T-helper 2 cell (primary cell): ENCODE results near the gene ATL1.
"Not testable (repeated sequence)": the region's sequence is repeated elsewhere in the genome, so short reads cannot be mapped to it uniquely, and the experiment has no call there.

Experiments used
- DNase-seq, 5 experiments: peaks; one replicate each; pipeline versions ENCODE4 v3.0.0 to v3.0.0-alpha.2; 2012 to 2022

ATL1 gene

DNA sequence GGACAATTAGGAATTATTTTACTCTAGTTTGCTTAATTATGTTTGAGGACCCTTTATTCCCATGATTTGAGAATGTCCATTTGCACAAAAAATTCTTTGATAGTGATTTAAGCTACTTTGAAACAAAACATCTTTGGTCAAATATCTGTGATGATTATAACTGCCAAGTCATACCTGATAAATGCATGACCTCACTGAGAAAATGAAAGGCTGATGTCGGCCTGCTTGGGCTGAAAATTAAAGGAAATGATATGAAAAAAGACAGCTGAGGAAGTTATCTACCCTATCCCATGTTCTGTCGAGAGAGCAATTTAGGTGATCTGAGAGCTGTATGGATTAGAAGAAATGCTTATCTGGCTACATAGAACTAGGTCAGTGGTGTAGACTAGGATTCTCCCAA, 43.6 kb downstream of the ATL1 start:
- no peak for DNase-seq

DNA sequence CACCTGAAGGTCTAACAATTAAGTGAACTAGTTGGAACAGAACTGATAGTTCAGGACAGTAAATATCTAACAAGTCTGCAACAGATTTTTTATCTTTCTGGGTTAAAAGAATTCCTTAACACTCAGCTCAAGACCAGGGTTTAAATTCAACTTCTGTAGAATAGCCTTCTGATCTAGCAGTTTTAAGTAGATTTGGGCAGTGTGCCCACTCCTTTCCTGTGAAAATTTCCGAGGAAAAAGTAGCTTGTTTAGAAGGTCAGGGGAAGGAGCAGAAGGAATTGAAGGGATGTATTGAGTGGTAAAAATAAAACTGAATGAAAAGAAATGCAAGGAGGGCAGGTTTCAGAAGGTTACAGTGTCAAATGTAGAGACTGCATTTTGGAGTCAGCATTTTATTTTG, 45.8 kb downstream of the ATL1 start:
- DNase-seq: no peak

DNA sequence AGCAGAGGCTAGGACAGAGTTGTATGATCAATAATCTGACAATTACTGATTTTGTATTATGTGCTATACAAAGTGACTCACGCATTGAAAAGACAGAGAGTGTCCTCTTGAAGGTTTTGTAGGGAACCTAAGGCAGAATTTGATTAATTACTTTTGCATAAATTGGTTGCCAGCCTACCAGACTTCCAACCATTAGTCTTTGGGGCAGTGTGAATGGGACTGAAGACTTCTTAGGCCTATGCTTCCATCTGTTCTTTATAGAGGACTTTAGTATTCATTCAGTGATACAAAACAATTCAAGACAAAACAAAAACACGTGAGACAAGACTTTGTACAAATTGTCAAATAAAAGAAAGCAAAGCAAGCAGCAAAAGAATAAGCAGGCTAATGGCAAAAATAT, 46.5 kb downstream of the ATL1 start:
- no peak for DNase-seq

DNA sequence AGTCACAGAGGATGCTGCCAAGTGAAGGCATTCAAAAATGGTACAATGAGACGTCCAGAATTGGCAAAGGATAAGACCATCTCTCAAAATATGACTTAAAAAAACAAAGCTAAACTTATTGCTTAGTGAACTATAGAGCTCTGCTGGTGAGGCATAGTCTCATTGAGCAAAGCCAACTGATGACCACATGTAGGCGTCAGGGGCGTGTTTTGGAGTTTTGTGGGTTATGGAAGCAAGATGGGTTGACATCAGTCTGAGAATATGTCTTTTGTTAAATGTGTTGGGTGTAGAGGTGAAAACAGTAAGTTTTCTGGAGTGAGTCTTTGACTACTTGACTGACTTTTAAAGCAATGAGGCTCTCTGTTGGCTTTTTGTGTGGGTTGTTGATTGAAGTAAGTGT, 47.2 kb downstream of the ATL1 start:
- peak in 1 of 5 experiments; percentile 7 for DNase-seq

DNA sequence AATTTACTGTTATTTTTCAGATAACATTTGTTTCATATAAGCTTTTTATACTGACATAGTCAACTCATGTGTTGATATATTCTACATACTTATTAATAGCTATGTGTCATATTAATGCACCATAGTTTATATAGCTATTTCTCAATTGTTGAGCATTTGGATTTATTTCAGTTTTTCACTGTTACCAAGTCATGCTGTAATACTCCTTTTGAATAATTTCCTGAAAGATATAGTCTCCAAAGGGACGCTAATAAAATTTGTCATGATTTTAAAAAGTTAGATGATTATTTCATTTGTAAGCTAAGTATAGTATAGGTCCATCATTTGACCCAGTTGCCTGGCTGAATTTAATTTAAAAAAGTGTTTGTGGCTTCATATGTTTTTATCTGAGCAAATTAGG, 47.8 kb downstream of the ATL1 start:
- DNase-seq: no peak

DNA sequence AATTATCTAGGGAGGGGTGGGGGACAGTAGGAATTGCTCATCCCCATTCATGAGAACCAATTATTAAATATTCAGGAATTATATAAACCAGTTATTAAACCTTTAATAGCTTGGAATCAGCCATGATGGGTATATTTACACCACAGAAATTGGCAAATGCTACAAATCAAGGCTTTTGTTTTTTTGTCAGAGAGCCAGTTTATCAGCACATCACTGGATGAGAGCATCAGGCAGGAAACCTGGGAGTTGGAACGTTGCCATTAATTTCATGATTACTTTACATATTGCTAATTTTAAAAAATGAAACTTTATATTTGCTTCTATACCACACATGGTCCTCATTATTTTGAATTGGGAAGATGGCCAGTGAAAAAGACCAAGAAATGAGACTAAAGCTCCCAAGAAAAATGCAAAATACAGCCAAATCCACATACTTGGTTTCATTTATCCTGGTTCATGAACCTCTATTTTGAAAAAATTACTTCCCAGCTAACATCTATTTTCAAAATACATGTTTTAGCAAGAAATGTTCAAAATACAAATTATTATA, 48.4 kb downstream of the ATL1 start:
- no peak for DNase-seq

DNA sequence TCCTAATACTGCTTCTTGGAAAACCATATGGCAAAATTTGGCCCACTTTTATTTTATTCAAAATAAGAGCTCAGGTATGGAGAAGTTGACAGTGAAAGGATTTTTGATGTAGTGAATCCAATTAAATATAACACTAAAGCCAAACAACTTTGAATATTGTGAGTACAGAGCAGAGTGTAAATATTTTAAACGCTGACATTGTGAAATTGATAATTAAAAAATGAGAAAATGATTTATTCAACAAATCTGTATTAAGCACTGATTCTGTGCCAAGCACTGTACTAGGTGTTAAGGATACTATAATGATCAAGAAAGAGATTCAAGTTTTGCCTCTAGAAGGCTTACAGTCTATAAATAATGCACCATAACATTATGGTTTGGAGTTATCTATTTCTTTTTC, 50.5 kb downstream of the ATL1 start:
- no peak for DNase-seq

DNA sequence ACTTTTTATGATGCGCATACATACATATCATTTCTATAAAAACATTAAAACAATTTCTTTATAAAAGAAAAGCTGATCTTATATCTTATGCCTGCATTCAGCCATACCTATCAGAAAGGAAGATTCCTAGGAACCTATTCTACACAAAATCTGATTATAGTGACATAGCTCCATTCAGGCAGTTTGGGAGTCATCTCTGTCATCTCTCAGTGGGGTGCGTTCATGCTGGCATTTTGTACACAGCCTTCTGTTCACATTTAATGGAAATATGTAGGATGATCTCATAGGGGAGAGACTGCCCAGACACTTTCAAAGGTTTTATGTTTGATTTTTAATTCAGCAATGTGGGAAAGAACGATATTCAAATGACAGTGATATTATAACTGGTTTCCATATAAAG, 52.9 kb downstream of the ATL1 start:
- DNase-seq: no peak

DNA sequence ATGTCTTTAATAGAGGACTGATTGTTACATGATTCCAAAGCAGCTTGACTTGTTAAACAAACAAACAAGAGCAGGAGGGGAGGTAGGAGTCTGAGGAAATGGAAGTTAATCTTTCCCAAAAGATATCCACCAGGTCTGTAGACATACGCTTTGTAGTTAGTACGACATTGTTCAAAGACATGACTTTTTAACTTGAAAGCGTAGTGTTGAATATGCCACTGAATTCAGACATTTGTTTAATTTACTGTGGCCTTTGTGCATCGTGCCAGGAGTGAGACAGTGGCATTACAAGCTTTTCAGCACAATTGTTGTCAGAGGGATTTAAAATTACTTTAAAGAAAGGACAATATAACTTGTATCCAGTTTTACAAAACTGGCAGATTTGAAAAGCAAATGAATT, 55.1 kb downstream of the ATL1 start:
- DNase-seq: no peak

DNA sequence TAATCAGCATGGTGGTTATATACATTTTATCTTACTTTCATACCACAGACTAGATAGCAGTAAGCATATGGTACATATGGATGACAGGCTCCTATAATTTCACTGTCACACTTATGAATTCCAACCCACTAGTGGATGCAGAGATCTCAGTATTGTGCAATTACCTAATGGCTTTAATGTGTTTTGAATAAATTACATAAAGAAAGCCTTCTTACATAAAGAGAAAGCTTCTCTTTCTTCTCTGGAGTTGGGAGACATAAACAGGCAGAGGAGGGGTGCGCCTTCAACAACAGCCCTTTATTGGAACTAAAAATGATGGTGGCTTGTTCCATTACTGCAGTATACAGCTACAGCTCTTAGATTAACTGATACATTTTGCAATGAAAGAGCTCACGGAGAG, 55.6 kb downstream of the ATL1 start:
- no peak for DNase-seq

DNA sequence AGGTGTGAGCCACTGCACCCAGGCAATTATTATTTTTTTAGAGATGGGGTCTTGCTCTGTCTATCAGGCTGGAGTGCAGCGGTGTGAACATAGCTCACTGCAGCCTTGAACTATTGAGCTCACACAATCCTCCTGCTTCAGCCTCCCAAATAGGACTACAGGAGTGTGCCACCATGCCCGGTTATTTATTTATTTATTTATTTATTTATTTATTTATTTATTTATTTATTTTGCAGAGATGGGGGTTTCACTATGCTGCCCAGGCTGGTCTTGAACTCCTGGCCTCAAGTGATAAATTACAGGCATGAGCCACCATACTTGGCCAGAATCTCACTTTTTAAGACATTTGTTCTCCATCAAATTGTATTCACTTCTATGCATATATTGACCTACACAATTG, 56.3 kb downstream of the ATL1 start:
- DNase-seq: no peak

DNA sequence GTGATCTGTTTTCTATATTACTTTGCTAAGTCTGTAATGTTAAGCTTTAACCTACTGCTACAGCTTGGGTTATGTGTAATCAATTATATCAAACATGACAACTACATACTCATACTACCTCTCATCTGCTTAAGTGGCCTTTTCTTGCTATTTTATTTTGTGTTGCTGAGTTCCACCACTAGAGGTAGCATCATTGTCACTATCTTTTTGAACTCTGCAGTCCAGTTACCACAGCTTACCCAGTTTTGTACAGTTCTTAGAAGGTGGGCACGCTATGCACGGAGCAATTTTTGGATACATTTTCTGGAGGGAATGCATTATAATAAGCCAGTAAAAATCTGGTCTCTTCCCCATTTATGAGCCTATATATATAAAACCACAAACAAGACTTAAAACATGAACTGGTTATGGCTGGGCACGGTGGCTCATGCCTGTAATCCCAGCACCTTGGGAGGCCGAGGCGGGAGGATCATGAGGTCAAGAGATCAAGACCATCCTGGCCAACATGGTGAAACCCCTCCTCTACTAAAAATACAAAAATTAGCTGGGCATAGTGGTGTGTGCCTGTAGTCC, 59.7 kb downstream of the ATL1 start:
- DNase-seq: peak in 1 of 5 experiments; percentile 51

DNA sequence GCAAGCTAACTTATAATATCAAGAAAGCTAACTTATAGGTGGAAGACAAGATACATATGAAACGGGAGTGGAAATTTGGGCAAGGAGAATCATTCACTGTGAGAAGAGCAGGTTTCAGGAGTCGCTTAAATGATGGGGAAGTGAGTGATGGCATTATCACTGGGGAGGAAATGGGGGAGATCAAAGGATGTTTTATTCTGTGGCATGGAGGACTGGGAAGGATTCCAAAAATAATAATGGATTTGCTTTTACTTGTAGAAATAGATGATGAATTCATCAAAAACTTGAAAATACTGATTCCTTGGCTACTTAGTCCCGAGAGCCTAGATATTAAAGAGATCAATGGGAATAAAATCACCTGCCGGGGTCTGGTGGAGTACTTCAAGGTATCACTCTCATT, 60.4 kb downstream of the ATL1 start:
- no peak for DNase-seq

DNA sequence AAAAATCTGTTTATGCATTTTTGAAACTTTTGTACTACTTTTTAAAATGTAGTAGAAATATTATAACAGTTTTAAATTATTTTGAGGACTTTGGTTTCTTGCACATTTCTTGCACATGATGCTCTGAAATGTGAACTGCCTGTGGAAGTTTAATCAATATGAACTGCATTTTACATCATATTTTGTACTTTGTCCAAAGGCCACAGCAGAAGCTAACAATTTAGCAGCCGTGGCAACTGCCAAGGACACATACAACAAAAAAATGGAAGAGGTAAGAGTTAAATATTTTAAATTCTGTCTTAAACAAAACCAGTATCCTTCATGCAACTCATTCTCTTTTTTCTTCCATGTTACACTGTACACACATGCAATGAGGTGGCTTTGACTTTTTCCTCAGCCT, 63.0 kb downstream of the ATL1 start:
- DNase-seq: no peak

DNA sequence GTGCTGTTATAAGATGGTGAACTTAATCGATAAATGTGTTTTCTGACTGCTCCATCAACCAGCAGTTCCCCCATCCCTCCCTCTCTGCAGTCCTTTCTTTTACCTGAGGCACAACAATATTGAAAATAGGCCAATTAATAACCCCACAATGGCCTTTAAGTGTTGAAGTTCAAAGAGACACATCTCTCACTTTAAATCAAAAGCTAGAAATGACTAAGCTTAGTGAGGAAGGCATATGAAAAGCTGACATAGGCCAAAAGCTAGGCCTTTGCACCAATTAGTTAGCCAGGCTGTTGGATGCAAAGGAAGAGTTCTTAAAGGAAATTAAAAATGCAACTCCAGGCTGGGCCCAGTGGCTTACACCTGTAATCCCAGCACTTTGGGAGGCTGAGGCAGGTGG, 64.5 kb downstream of the ATL1 start:
- peak in 1 of 5 experiments; percentile 44 for DNase-seq

DNA sequence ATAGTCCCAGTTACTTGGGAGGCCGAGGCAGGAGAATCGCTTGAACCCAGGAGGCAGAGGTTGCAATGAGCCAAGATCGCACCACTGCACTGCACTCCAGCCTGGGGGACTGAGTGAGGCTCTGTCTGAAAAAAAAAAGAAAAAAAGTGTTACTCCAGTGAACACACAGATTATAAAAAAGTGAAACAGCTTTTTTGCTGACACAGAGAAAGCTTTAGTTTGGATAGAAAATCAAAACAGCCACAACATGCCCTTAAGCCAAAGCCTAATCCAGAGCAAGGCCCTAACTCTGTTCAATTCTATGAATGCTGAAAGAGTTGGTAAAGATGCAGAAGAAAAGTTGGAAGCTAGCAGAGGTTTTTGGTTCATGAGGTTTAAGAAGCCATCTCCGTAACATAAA, 65.0 kb downstream of the ATL1 start:
- not testable (repeated sequence) for DNase-seq

DNA sequence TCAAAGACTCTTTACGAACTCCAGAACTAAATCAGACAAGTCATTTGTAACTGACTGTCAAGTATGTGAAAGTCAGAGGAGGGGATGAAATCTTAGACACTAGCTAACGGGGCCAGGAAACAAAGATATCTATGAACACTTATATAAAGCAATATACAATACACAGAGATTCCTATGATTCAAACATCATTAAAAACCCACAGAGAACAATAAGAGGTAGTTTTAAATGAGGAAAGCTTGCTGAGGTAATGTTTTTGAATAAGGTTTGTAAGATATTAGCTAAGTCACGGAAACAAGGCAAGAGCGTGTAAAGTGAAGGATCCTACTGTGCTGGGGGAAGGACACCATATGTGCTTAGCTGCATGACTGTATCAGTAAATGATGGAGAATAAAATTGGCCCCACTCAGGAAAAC, 71.5 kb downstream of the ATL1 start:
- DNase-seq: no peak

DNA sequence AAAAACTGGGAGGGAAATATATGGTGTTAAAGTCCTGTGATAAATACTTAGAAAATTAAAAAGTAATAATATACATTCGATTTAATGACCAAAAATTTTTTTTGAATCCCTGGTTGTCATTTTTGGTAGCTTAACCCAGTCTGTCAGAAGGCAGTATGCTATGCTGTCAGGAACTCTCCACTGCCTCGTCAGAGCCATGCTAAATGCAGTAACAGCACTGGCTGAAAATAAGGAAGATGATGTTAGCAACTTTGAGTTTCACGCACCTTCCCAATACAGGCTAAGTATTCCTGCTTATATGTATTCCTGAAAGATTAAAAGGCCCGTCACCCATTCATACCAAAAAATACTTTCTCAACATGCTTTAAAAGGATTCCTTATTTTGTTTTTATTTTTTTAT, 74.0 kb downstream of the ATL1 start:
- DNase-seq: no peak

DNA sequence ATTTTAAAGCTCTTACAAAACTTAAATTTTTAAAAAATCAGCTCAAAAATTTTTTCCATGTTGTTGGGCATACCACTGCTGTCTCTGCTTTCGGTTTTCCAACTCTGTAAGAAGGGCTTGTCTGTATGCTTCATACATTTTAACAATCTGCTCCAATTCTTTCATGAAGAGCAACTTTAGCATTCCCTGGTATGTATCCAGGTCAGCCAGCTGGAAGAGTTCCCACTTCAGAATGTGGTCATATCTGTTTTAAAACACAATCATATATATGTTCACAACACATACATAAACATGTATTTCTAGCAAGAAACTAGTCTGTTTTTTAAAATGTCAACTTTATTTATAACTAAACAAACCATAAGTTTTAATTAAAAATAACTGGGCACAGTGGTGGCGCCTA, 75.2 kb downstream of the ATL1 start:
- DNase-seq: no peak

DNA sequence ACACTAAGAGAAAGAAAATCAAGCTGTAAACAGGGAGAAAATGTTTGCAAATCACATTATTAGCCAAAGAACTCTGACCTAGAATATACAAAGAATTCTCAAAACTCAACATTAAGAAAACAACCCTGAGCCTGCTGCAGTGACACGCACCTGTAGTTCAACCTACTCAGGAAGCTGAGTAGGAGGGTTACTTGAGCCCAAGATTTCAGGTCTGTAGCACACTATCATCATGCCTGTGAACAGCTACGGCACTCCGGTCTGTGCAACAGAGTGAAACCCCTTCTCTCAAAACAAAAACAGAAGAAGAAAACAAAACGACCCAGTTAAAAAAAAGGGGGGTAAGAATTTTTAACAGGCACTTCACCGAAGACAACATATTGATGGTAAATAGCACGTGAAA, 87.3 kb downstream of the ATL1 start:
- DNase-seq: no peak

DNA sequence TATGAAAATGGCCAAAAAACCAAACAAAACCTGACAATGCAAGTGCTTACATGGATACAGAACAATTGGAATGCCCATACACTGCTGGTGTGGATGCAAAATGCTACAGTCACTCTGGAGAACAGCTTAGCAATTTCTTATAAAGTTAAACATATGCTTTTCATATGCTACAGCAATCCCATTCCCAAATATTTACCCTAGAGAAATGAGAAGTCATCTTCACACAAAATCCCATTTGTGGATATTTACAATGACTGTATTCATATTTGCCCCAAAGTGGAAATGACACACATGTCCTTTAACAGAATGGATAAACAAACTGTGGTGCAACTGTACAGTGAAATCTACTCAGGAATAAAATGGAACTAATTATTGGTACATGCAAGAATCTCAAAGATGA, 87.8 kb downstream of the ATL1 start:
- no peak for DNase-seq

DNA sequence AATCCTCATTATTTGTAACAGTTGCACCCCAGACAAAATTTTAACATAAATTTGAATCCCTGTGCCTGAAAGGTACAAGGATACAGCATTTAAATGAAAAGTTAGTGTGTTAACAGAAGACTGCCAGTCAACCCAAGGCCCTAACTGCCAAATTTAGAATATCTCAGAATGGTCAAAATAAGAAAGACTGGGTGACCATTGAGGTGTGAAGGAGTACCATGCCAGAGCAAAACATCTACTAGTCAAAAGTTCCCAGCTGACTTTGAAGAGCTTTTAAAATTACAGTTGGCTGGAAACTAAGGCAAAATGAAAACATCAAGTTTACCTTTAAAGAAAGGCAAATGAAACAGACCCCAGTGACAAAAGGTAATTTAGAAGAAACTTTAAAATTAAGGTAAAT, 89.7 kb downstream of the ATL1 start:
- DNase-seq: no peak

DNA sequence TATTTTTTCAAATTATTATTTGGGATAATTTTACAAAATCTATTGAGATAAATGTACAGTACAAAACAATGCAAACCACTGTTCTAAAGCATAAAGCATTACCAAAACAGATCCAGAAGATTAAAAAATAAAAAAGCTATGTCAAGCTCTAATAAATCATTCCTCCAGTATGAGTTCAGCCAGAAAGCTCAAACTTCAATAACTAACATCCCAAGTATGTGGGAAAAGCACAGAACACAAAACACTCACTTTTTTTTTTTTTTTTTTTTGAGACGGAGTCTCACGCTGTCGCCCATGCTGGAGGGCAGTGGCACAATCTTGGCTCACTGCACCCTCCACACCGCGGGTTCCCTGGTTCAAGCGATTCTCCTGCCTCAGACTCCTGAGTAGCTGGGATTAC, 96.8 kb downstream of the ATL1 start:
- no peak for DNase-seq

DNA sequence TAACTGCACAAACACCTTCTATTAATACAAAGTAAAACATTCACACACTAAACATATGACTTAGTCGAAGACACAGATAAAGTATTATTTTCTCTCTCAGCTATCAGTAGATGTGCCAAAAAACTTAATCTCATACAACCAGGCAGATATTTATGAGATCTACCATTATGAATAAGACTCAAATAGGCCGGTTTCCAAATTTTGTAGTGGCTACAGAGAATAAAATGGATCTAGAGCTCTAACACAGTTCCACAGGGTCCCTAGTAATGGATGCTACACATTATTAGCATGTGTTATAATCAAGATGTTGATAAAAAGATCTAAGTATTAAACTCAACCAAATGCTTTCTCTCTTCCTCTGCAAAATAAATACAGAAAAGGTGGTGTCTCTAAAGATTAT, 97.8 kb downstream of the ATL1 start:
- DNase-seq: no peak

DNA sequence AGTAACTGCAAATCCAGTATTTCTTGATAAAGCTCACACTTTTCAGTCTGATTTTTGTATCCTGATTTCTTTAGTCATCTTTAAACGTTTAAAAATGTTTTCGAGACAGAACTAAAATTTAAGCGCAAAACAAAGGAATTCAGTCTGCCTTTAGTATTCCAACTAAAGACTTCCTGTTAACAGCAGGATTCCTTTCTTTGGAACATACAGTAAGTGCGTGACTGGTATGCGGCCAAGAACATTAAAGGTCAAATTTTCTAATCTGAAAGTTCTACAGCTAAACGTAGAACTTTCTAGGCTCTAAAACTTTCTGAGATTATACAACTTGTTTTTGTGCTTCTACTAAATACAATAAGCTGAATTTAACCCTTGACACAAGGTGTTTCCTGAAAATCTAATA, 98.3 kb downstream of the ATL1 start:
- no peak for DNase-seq
